Hematopoietic multipotent progenitor cell treated with erythropoietin and hydrocortisone succinate and interleukin-3 and kit ligand, for 15 days (in vitro differentiated cells): ENCODE data around the gene CD99.

ENCODE experiments used
- DNase-seq: peaks from one replicate; pipeline ENCODE4 v3.0.0-alpha.2; 2015; ENCODE audit warnings: low spot score

The CD99 gene, protein sequence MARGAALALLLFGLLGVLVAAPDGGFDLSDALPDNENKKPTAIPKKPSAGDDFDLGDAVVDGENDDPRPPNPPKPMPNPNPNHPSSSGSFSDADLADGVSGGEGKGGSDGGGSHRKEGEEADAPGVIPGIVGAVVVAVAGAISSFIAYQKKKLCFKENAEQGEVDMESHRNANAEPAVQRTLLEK

DNA sequence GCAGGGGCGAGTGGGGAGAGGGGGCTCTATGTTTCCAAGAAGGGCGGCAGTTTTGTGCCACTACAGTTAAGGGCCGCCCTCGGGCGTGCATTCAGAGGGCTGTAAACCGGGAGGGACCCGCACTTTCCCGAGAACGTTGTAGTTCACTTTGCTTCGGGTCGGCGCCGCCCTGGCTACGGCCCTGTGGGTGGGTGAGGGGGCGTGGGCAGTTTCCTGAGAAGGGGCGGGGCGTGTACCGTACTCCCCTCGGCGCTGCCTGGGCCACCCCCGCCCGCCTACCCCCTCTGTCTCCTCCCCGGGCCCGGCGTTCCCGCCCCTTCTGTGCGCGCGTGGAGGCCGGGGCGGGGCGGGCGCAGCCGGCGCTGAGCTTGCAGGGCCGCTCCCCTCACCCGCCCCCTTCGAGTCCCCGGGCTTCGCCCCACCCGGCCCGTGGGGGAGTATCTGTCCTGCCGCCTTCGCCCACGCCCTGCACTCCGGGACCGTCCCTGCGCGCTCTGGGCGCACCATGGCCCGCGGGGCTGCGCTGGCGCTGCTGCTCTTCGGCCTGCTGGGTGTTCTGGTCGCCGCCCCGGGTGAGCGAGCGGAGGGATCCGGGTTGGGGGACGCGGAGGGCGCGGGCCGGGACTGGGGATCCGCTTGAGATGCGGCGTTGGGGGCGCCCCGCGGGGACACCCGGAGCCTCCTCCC lies at the start of gene CD99:
TSS of gene CD99 (plus strand) at position 440 of the 687 bp plus-strand sequence. CDS start at position 506, 66 bp downstream.
- DNase-seq = peak; percentile 78

DNA sequence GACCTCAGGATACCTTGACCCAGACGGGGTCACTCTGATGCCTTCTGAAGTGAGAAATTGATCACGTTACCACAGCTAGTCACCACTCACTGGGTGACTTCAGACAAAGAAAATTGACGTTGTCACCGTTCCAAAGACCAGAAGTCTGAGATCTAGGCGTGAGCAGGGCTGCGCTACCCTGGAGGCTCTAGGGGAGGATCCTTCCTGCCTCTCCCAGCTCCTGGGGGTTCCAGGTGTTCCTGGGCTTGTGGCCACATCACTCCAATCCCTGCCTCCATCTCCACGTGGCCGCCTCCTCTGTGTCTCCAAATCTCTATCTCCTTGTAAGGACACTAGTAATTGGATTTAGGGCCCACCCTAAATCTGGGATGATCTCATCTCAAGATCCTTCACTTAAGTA lies 48.9 kb upstream of the CD99 start:
- no peak for DNase-seq

DNA sequence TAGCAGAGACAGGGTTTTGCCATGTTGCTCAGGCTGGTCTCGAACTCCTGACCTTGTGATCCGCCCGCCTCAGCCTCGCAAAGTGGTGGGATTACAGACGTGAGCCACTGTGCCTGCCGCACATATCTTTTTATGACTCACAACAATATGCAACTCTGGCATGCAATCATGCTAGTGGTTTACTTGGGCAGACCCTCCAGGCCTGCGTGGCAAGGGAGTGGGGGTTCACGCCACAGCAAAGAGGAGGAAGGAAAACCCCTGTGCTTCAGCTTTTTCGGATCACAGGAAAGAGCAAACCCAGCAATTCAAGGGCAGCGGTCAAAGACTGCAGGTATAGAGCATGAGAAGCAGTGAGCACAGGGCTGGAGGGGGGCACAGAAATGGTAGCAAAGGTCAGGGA lies 48.3 kb upstream of the CD99 start:
- no peak for DNase-seq

DNA sequence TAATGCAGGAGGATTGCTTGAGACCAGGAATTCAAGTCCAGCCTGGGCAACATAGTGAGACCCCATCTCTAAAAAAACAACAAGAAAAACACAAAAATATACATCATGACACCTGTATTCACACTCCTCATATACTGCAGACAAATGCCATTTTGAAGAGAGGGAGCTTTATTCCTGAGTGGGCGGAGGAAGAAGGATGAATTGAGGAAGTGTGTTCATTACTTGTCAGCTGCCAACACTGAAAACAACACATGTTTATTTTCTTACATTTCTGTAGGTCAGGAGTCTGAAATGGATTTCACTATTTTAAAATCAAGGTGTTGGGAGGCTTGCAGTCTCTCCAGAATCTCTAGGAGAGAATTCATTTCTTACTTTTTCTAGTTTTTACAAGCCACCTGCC lies 47.2 kb upstream of the CD99 start:
- DNase-seq = no peak

DNA sequence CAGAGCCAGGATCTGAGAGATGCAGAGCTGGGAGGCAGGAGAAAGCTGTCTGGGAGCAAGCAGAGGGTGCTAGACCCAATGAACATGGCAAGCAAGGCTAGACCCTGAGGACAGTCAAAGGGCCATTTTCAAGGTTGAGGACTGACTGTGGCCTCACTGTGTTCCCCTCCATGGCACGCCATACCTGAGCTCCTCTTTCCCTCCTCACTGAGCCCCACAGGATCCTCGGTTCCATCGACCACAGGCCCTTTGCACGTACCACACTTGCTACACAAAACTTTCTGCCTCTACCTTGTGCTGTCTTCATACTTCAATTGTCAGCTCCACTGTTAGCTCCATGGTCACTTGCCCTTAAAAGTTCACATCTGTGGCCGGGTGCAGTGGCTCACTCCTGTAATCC lies 45.5 kb upstream of the CD99 start:
- no peak for DNase-seq

DNA sequence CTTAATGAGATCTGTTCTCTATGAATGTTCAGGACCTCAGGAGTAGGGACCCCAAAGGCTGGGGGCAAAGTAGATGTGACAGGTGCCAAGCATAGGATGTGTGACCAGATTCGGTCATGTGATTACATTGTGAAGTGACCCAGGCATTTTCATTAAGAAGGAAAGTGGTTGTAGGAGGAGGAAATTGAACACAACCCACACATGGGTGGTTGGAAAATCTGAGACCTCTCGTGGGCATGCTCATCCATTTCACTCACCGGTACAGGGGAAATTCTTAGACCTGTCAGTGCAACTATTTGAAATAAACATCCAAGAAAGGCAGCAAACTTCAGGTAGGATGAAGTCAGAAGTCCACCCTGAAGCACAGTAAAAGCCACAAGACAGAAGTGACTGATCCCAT lies 43.5 kb upstream of the CD99 start:
- DNase-seq = no peak

DNA sequence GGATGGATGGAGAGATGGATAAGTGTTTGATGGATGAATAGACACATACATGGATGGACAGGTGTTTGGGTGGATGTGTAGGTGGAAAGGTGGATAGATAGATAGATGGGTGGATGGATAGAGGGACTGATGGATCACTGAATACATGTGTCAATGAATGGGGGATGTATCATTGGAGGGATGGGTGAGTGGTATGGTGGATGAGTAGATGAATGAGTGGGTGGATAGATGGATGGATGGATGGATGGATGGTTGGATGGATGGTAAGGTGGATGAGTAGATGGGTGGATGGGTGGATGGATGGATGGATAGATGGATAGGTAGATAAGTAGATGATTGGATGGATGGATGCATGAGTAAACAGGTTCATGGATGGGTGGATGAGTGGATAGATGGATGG lies 41.1 kb upstream of the CD99 start:
- DNase-seq = no peak

DNA sequence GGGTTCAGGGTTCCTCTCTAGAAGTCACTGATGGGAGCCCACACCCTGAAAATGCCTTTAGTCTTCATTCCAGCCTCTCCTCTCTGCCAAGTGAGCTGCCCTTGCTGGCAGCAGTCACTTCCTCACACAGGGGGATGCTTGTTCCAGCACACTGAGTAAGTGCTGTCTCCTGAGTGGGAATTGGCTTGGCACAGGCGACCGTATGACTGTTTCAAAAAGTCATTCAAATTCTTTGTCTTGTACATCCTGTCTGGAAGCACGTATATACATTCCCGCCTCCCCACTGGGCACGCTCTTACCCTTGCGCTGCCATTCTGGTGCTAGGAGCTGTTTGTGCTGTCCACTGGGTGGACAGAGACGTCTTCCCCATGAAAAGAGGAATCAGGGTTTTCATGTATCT lies 40.2 kb upstream of the CD99 start:
- DNase-seq = no peak

DNA sequence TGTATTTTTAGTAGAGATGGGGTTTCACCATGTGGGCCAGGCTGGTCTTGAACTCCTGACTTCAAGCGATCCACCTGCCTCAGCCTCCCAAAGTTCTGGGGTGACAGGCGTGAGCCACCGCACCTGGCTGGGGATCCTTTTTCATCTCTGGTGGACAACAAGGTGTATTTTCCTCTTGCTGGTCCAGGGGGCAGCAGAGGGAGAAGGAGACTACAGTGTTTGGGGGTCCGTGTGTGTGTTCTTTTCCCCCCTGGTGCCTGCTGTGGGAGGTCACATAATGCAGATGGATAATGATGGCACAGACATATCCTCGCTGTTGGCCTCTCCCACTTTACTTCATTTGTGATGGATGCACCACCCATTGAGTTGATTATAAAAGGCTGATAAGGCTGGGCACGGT lies 39.0 kb upstream of the CD99 start:
- DNase-seq = no peak

DNA sequence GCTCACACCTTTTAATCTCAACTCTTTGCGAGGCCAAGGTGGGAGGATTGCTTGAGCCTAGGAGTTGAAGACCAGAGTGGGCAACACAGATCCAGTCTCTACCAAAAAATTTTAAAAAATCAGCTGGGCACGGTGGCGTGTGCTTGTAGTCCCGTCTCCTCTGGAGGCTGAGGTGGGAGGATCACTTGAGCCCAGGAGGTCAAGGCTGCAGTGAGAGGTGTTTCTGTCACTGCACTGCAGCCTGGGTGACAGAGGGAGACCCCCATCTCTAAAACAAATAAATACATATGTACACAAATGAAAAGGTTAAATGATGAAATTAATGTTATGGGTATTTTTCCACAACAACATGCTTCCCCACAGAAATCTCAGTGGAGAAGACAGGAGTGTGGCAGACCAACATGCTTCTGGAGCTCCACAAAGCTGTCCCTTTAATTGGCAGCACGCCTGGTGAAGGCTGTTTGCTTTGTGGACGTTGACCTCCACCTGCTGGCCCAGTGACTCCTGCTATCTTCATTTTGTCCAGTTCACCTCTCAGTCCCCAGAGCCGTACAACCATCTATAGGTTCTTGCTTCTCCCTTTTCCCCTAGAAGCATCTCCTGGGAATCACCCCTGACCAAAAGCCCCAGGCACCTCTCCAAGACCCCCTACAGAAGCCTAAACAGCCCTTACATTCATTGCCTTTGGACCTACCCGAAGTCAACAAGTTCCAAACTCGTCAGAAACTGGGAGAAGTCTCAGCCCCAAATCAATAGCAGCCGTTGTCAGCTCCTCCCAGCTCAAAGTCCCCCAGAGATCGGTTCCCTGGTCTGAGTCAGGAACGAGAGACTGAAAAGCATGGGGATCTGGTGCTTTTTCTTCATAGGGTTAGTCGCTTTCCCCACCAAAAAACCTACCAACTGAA lies 36.4 kb upstream of the CD99 start:
- DNase-seq = no peak

DNA sequence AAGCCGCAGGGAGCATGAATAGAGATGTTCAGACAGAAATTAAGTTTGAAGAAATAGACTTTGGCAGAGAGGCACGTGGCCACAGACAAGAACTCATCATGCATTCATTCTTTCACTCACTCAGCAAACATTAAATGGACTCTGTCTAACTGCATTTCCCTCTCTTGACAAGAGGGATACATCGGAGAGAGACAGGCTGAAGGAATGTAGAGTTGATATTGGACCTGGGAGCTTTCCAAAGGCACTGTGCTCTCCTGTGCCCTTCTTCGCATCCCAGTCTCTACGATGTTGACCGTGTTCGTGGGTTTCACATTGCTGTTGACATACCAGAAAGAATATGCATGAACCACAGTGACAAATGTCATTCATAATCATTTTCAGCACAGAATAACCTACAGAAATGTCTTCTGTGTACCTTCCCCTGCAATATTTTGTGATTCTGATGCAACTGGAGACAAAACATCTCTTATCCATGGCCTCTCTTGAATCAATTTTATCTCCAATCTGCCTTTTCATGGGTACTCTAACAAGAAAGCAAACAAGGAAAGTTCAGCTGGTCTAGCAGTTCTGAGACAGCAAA lies 34.7 kb upstream of the CD99 start:
- no peak for DNase-seq

DNA sequence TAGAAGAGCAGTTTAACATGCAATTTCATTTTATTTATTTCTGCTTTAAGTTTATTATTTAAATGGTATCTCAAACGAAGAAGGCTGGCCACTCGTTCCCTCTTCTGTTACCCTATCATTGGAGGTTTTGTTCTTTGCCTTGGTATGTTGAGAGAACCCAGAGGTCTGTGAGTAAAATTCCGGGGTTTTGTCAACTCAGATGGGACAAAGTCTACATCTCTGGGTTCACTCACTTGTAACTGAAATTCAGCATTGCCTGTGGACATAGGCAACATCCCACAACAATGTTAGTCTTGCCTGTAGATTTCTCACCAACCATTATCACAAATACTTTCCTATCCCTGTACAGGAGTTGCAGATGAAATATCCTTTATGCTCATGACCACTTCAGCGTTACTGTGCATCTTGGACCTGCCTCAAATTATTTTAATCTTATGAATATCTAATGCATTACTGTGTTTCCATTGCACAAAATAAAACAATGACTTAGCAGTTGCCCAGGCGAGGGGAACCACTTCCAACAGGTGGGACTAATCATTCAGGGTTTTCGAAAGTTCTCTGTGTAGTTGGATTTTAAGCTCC lies 33.5 kb upstream of the CD99 start:
- DNase-seq = no peak

DNA sequence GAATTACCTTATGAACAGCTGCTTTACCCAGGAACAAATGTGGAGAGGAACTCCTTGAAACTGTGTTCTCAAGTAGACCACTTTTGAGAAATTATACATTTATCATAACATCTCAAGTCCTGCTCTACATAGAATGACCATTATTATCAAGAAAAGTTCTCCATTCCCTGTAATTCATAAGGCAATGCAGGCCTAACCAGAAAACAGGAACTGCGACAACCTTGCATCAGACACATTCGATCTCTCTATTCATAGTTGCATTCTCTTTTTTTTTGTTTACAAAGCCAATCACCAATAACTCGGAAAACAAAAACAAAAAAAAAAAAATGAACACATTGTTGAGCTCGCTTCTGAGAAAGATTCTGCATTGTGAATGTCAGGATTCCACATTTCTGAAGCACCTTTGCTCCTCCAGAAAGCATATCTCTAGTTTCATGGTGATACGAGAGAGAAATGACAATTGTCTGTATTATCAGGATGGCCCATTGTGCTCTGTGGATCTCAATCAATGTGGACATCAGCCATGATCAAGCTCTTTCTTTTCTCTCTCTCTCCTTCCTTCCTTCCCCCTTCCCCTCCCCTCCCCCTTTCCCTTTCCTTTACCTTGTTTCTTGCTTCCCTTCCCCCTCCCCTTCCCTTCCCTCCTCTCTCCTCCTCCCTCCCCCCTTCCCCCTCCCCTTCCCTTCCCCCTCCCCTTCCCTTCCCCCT lies 32.4 kb upstream of the CD99 start:
- DNase-seq = no peak

DNA sequence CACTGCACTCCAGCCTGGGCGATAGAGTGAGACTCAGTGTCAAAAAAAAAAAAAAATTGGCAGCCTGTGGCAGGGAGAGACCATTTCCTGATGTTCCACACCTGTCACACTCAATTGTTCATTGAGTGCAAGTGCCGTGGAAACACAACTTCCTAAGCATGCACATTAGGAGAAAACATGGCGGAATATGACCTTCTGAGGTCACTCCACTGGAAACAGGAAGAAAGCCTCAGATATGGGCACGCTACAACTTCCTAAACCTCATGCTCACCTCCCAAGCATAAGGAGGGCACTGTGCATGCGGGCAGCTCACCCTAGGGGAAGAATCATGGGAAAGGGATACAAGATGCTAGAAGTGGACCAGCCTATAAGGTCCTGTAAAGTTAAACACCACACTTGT lies 28.5 kb upstream of the CD99 start:
- DNase-seq = no peak

DNA sequence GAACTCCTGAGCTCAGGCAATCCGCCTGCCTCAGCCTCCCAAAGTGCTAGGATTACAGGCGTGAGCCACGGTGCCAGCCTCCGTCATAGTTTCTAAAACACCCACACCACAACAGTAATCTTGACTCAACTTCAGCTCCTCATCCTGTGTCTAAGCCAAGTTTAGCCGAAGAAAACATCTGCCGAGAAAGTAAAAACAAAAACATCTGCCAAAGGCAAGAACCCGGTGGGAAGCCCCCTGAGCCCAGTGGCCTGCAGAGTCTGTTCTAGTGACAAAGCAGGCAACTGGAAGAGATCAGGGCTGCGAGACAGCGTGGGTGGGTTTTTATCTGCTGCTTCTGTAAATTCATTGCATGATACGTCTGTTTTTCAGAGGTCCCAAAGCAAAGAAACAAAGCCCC lies 26.6 kb upstream of the CD99 start:
- DNase-seq = no peak

DNA sequence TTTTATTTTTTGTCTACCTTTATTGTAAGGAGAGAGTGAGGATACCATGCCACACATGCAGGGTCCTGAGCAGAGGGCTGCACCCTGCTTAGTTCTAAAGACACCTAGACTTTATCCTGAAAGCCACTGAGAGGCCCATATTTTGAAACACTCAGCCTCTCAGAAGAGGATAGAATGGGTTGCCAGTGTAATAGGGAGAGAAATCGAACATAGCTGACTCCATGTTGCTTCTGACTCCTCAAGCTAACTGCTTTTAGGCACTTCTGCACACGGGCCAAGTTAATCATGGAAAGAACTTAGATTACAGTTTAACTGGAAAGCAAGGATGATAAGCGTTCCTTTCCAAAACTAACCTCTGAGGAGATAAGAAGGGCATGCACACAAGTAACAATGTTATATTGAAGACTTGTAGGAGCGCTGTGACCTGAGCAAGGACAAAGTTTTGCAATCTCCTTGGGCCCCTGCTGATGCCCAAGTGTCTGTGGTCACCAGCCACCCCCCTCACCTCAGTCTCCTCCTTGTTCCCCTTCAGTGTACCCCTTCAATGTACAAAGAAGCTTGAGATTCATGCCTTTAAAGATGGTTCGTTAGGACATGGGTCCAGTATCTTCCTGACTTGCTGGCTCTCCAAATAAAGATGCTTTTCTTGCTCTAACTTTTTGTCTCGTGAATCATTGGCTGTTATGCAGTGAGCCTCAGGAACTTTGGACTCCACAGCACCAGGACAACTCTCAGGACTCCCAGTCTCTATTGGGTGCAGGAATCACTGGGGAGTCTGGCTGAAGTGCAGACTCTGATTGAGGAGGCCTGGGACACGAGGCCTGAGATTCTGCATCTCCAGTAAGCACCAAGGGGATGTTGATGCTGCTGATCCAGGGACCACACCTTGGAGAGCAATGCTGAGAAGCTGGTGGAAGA lies 25.4 kb upstream of the CD99 start:
- DNase-seq = no peak

DNA sequence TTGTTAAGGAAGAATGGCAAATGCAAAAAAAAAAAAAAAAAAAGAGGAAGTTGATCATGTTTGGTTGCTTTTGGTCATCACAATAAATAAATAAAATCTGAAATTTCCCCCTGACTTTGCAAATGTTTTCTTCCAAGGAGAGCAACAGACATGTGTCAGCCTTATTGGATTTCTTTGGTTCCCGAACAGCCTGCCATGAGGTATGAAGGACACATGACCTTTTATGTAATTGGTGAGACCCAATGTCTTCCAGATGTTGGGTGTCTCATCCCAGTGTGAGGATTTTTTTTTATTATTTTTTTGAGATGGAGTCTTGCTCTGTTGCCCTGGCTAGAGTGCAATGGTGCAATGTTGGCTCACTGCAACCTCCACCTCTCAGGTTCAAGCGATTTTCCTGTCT lies 24.6 kb upstream of the CD99 start:
- no peak for DNase-seq

DNA sequence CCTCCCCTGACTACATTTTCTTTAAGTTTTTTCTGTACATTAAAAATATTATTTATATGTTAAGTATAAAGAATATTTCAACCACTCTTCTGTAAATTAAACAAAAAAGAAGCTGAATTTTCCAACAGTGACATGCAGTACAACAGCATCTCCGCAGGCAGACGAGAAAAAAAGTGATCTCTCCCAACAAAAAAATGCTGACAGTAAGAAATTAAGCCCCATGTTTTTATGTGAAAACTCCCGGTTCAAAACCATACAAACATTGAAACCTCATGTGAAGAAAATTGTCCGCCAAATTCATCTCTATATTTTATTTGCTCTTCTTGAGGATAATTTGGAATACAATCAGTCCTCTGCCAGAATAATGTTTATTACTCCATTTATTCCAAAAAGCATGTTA lies 20.1 kb upstream of the CD99 start:
- DNase-seq = no peak

DNA sequence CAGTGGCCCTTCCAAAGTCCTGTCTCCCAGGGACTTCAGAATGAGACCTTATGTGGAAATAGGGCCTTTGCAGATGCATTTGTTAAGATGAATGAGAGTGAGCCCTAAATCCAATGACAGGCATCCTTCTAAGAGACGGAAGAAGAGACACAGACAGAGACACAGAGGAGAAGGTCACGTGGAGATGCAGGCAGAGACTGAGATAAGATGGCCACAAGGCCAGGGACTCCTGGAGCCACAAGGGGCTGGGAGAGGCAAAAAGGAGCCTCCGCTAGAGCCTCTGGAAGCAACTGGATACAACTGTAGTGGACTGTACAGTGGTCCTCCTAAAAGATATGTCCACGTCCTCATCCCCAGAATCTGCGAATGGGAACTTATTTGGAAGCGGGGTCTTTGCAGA lies 19.0 kb upstream of the CD99 start:
- no peak for DNase-seq

DNA sequence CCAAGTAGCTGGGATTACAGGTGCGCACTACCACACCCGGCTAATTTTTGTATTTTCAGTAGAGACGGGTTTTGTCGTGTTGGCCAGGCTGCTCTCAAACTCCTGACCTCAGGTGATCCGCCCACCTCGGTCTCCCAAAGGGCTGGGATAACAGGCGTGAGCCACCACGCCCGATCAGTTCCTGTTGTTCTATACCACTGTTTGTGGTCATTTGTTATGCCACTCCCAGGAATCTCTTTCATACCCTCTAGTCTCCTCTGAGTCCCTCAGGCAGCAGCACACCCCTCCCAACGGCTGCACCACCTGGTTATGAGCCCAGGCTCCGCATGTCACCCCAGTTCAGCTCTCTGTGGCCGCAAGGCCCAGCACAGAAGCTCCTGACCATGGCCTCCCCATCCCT lies 17.5 kb upstream of the CD99 start:
- no peak for DNase-seq
